DOHH2 (cell line): Measurements from ENCODE around the gene PYGO2.

Source experiments
- H3F3A ChIP-seq: fragments of 200-600 bp; sonication (generic), shearing (Covaris generic); 2 replicates; pipeline ENCODE4 v1.6.0; 2016; ENCODE audit warnings: antibody characterized with exemption, mild to moderate bottlenecking; ENCODE audit not compliant: control insufficient read depth, insufficient read depth
- H3K27ac ChIP-seq: fragments of 200-600 bp; sonication (generic); 2 replicates; pipeline ENCODE4 v1.5.1; 2014; ENCODE audit warnings: low read depth, mild to moderate bottlenecking, low read length, moderate library complexity
- H3K27me3 ChIP-seq: fragments of 200-600 bp; sonication (generic); 2 replicates; pipeline ENCODE4 v1.6.1; 2014; ENCODE audit warnings: mild to moderate bottlenecking, low read length, mixed read lengths; ENCODE audit not compliant: control insufficient read depth
- H3K36me3 ChIP-seq: fragments of 200-600 bp; sonication (generic); 2 replicates; pipeline ENCODE4 v1.6.1; 2014; ENCODE audit warnings: mild to moderate bottlenecking, low read length, moderate library complexity, mixed read lengths; ENCODE audit not compliant: control insufficient read depth
- H3K4me1 ChIP-seq: fragments of 200-600 bp; sonication (generic); 2 replicates; pipeline ENCODE4 v1.6.1; 2014; ENCODE audit warnings: mild to moderate bottlenecking, low read length, mixed read lengths; ENCODE audit not compliant: control insufficient read depth
- H3K4me2 ChIP-seq: fragments of 200-600 bp; sonication (generic); 2 replicates; pipeline ENCODE4 v1.6.0; 2014; ENCODE audit warnings: mild to moderate bottlenecking, low read length, moderate library complexity
- H3K4me3 ChIP-seq: fragments of 200-600 bp; sonication (generic); 2 replicates; pipeline ENCODE4 v1.5.1; 2014; ENCODE audit warnings: mild to moderate bottlenecking, low read length, mixed read lengths
- H3K79me2 ChIP-seq: fragments of 200-600 bp; sonication (generic); 2 replicates; pipeline ENCODE4 v1.6.1; 2014; ENCODE audit warnings: mild to moderate bottlenecking, low read length, mixed read lengths; ENCODE audit not compliant: control insufficient read depth
- H3K9me2 ChIP-seq: fragments of 200-600 bp; sonication (generic); replicated peaks from 2 replicates; pipeline ENCODE4 v1.6.1; 2014; ENCODE audit warnings: mild to moderate bottlenecking, low read length, mixed read lengths; ENCODE audit not compliant: control insufficient read depth
- H3K9me3 ChIP-seq: fragments of 200-600 bp; sonication (generic); 2 replicates; pipeline ENCODE4 v1.6.1; 2014; ENCODE audit warnings: antibody characterized with exemption, low read length, mixed read lengths; ENCODE audit not compliant: control insufficient read depth, insufficient read depth
- H4K20me1 ChIP-seq: fragments of 200-600 bp; sonication (generic); 2 replicates; pipeline ENCODE4 v1.6.0; 2014; ENCODE audit warnings: low read depth, mild to moderate bottlenecking, antibody characterized with exemption, low read length, moderate library complexity; ENCODE audit not compliant: control insufficient read depth, insufficient read depth
- CTCF ChIP-seq: fragments of 200-600 bp; sonication (generic); IDR thresholded peaks from one replicate; pipeline ENCODE4 v1.5.1; 2014; ENCODE audit warnings: antibody characterized with exemption, mild to moderate bottlenecking, low read depth, low read length; ENCODE audit not compliant: poor library complexity, severe bottlenecking
- EZH2phosphoT487 ChIP-seq: fragments of 200-600 bp; sonication (generic); IDR thresholded peaks from 2 replicates; pipeline ENCODE4 v1.6.1; 2017; ENCODE audit warnings: borderline replicate concordance, mild to moderate bottlenecking, antibody characterized with exemption, low read length, moderate library complexity, mixed read lengths

Gene PYGO2

GRCh38 chr1:154955718-154956543 is 5.7 kb downstream of the PYGO2 start, which contains the start of gene PBXIP1:
Gene PBXIP1, minus strand, starts transcription at chr1:154956099. Its CDS starts 2,378 bp downstream, at chr1:154953721.
- Histone ChIP-seq H3K9me3 (no peaks in the 10 kb centered on the region), H3K79me2 (peaks cover 52% of the 10 kb centered on the region), H3K27me3 (no peaks in the 10 kb centered on the region), H3K4me3 (peak within 1 kb of the TSS; percentile 90), H3K4me2 (peak within 1 kb of the TSS; percentile 81), H3K4me1 (peaks cover 68% of the 10 kb centered on the region), H3K27ac (peak within 1 kb of the TSS; percentile 93), H3K9me2 (no peaks in the 10 kb centered on the region), H3F3A (peaks cover 8% of the 10 kb centered on the region), H4K20me1 (no peaks in the 10 kb centered on the region), H3K36me3 (peaks cover 33% of the 10 kb centered on the region)
- TF ChIP-seq CTCF (peak; percentile 61), EZH2phosphoT487 (no peak)

DNA sequence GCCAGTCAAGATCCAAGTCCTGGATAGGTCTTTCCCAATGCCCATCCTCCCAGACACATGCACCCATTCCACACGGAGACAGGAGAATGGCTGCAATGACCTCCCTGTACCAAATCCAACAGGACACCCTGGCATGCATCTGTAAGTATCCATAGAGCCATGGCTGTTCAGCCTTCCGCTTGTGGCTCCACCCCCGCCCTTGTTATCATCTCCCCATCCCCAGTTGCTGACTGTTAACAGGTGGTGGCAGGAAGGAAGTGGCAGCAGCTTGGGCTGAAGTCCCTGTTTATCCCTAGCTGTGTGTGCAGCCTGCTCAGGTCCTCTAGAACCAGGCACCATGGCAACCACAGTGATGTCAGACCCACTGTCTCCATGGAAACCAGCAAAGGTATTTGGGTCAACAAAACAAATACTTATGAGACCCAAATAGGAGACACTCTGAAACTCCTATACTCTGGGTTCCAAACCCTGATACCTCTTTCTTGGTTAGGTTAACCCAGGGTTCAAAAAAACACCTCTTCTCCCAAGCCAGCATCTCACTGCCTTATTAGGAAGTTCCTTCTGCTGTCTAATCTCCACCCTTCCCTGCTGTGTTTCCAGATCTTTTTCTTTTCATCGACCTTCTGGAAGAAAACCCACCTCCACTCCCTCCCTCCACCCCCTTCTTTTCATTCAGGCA is 6.4 kb downstream of the PYGO2 start:
- peaks cover 8% of the 10 kb centered on the region for H3F3A ChIP-seq
- H3K36me3 ChIP-seq, result peaks cover 33% of the 10 kb centered on the region
- no peaks in the 10 kb centered on the region for H3K9me3 ChIP-seq
- H3K4me2 ChIP-seq, result peak overlapping the region; percentile 81
- no peaks in the 10 kb centered on the region for H3K27me3 ChIP-seq
- peaks cover 45% of the 10 kb centered on the region for H3K79me2 ChIP-seq
- H3K4me3 ChIP-seq, result peak overlapping the region; percentile 90
- TF ChIP-seq EZH2phosphoT487, result no peak
- TF ChIP-seq CTCF, result no peak
- no peaks in the 10 kb centered on the region for H4K20me1 ChIP-seq
- H3K9me2 ChIP-seq, result no peaks in the 10 kb centered on the region
- peaks cover 62% of the 10 kb centered on the region for H3K4me1 ChIP-seq
- peak overlapping the region; percentile 93 for H3K27ac ChIP-seq

GRCh38 chr1:154954541-154954940 is 7.0 kb downstream of the PYGO2 start:
- Histone ChIP-seq H3K27ac (peak overlapping the region; percentile 93), H3F3A (peaks cover 8% of the 10 kb centered on the region)

More at GRCh38 chr1:154954541-154954940, 7.0 kb downstream of the PYGO2 start:
- no peaks in the 10 kb centered on the region for H3K27me3 ChIP-seq
- H3K4me1 ChIP-seq, result peaks cover 61% of the 10 kb centered on the region
- H3K79me2 ChIP-seq, result peaks cover 39% of the 10 kb centered on the region
- H3K9me2 ChIP-seq, result no peaks in the 10 kb centered on the region
- H3K9me3 ChIP-seq, result no peaks in the 10 kb centered on the region
- H4K20me1 ChIP-seq, result no peaks in the 10 kb centered on the region
- TF ChIP-seq EZH2phosphoT487 (no peak), CTCF (no peak)
- peaks cover 31% of the 10 kb centered on the region for H3K36me3 ChIP-seq
- H3K4me3 ChIP-seq, result peak overlapping the region; percentile 90
- H3K4me2 ChIP-seq, result peak overlapping the region; percentile 81
